GM23248 (cell line): ENCODE results near the gene GLYR1. TPM values are rescaled to one million over a fixed set of nuclear protein-coding genes. Genes with fewer than 3 reads are reported as not detected.

Experiments
- DNase-seq: peaks from one replicate; pipeline ENCODE4 v3.0.0-alpha.2; 2015
- H2AFZ ChIP-seq: fragments of 200-600 bp; sonication (generic); 2 replicates; pipeline ENCODE4 v1.6.1; 2016; ENCODE audit warnings: antibody characterized with exemption
- H3F3A ChIP-seq: fragments of 200-600 bp; sonication (generic); 2 replicates; pipeline ENCODE4 v1.6.1; 2016; ENCODE audit warnings: mild to moderate bottlenecking, antibody characterized with exemption, mixed run types; ENCODE audit not compliant: insufficient read depth
- H3K27ac ChIP-seq: fragments of 200-600 bp; sonication (generic); 2 replicates; pipeline ENCODE4 v1.5.1; 2016; ENCODE audit warnings: mild to moderate bottlenecking
- H3K27me3 ChIP-seq: fragments of 200-600 bp; sonication (generic); replicated peaks from 2 replicates; pipeline ENCODE4 v1.6.1; 2016; ENCODE audit warnings: mild to moderate bottlenecking; ENCODE audit not compliant: insufficient read depth
- H3K36me3 ChIP-seq: fragments of 200-600 bp; sonication (generic); 2 replicates; pipeline ENCODE4 v1.6.1; 2016; ENCODE audit warnings: low read depth, mild to moderate bottlenecking
- H3K4me1 ChIP-seq: fragments of 200-600 bp; sonication (generic); 2 replicates; pipeline ENCODE4 v1.6.1; 2016; ENCODE audit warnings: mild to moderate bottlenecking; ENCODE audit not compliant: insufficient read depth
- H3K4me2 ChIP-seq: fragments of 200-600 bp; sonication (generic); one replicate; pipeline ENCODE4 v1.6.1; 2016; ENCODE audit warnings: mild to moderate bottlenecking; ENCODE audit not compliant: unreplicated experiment
- H3K4me3 ChIP-seq: fragments of 200-600 bp; sonication (generic); 2 replicates; pipeline ENCODE4 v1.5.1; 2016; ENCODE audit warnings: mild to moderate bottlenecking
- H3K79me2 ChIP-seq: fragments of 200-600 bp; sonication (generic); 2 replicates; pipeline ENCODE4 v1.6.1; 2016; ENCODE audit warnings: mild to moderate bottlenecking; ENCODE audit not compliant: insufficient read depth
- H3K9ac ChIP-seq: fragments of 200-600 bp; sonication (generic); 2 replicates; pipeline ENCODE4 v1.6.1; 2016; ENCODE audit warnings: mild to moderate bottlenecking
- H3K9me2 ChIP-seq: fragments of 200-600 bp; sonication (generic); 2 replicates; pipeline ENCODE4 v1.6.1; 2016; ENCODE audit warnings: mixed run types, mild to moderate bottlenecking, moderate library complexity; ENCODE audit not compliant: insufficient read depth
- H3K9me3 ChIP-seq: fragments of 200-600 bp; sonication (generic); one replicate; pipeline ENCODE4 v1.6.1; 2017; ENCODE audit warnings: low read depth
- H4K20me1 ChIP-seq: fragments of 200-600 bp; sonication (generic); 2 replicates; pipeline ENCODE4 v1.6.0; 2016; ENCODE audit not compliant: insufficient read depth
- EZH2 ChIP-seq: fragments of 200-600 bp; sonication (generic); IDR thresholded peaks from 2 replicates; pipeline ENCODE4 v1.6.1; 2018; ENCODE audit warnings: antibody characterized with exemption, mild to moderate bottlenecking; ENCODE audit not compliant: insufficient read depth, poor library complexity, severe bottlenecking
- EZH2phosphoT487 ChIP-seq: fragments of 200-600 bp; sonication (generic); IDR thresholded peaks from 2 replicates; pipeline ENCODE4 v1.6.1; 2018; ENCODE audit warnings: antibody characterized with exemption, moderate library complexity, mild to moderate bottlenecking, low read depth; ENCODE audit not compliant: insufficient read depth
- WGBS, 2 experiments: methylation state at CpG; one replicate each; pipeline ENCODE4 v1.1.6; 2015 to 2017; ENCODE audit warnings: low lambda C conversion rate in 2 of 2, low coverage in 1 of 2; ENCODE audit errors: missing lambda C conversion rate in 2 of 2; 5-methylcytosine and 5-hydroxymethylcytosine counted together
- in situ Hi-C: fragments of 300-500 bp; cut with MboI; formaldehyde crosslinking; loops from 2 replicates; pipeline ENCODE4 v1.15.0; 2020
- polyA plus RNA-seq: library from polyadenylated mRNA; unstranded; fragments of >200 nt; fragmentation: Nextera tagmentation; extraction: Ambion mirVana; gene quantifications from 2 replicates; pipeline ENCODE4 v1.2.1, GENCODE V29; 2016
- total RNA-seq: library from RNA; depleted of rRNA; stranded (reverse); fragments of >200 nt; shearing (Covaris generic); gene quantifications from 2 replicates; pipeline ENCODE4 v1.2.3, GENCODE V29; 2014

GLYR1 gene
- total and polyA plus RNA-seq, 2 experiments from 2014 or later = 31.2 to 39.9 TPM

DNA sequence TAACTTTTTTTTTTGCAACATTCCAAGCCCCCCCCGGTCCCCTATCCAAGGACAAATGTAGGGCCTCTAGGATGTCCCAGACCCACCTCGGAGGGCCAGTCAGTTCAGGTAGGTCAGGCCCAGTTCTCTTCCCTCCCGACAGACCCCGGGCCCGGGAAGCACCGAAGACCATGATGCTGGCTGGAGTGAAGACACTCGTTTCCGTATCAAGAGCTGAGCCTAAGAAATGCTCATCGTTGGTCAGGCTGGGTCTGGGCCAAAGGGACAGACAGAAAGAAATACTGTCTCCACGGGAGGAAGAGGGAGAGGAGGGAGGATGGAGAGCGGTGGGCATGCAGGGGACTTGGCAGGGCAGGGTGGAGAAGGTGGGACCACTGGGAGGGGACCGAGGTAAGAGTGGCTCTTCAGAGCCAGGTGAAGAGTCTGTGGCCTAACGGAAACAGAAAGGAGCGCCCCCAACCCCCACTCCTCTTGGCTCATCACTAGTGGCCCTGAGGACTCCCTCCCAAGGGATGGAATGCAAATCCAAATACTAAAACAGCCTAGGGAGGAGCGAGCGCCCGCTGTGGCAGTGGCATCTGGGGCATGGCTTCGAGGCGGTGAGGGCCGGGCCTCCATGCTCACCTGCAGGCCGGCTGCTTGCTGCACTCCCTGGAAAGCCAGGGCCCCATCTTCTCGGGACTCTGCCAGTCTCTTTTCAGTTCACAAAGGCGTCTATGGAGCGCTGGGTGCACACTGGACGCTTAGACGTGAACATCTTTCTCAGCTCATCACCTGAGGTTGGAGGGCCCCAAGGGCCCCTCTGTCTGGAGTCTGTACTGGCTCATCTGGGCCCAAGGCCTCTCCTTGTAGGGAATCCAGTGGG is 43.0 kb downstream of the GLYR1 start:
- H3K4me2 ChIP-seq = no peak overlapping the region
- H3F3A ChIP-seq = peaks cover 9% of the 10 kb centered on the region; the same call in 1 of the 2 replicates
- no peak for TF ChIP-seq EZH2phosphoT487
- TF ChIP-seq EZH2 = no peak
- no peak overlapping the region for H3K9ac ChIP-seq
- DNase-seq = no peak
- no peaks in the 10 kb centered on the region; the same call in none of the 2 replicates for H3K4me1 ChIP-seq
- peaks cover 3% of the 10 kb centered on the region; the same call in 1 of the 2 replicates for H3K36me3 ChIP-seq
- in situ Hi-C loops = no loop called here
- no peaks in the 10 kb centered on the region for H3K9me2 ChIP-seq
- WGBS, 2 experiments = 84 to 90% methylated on average over 26 of the region's 26 CpGs
- H3K27ac ChIP-seq = no peak overlapping the region
- H4K20me1 ChIP-seq = no peaks in the 10 kb centered on the region
- no peaks in the 10 kb centered on the region for H3K9me3 ChIP-seq
- no peak overlapping the region for H3K4me3 ChIP-seq
- H2AFZ ChIP-seq = no peak overlapping the region
- H3K79me2 ChIP-seq = no peaks in the 10 kb centered on the region
- H3K27me3 ChIP-seq = no peaks in the 10 kb centered on the region

DNA sequence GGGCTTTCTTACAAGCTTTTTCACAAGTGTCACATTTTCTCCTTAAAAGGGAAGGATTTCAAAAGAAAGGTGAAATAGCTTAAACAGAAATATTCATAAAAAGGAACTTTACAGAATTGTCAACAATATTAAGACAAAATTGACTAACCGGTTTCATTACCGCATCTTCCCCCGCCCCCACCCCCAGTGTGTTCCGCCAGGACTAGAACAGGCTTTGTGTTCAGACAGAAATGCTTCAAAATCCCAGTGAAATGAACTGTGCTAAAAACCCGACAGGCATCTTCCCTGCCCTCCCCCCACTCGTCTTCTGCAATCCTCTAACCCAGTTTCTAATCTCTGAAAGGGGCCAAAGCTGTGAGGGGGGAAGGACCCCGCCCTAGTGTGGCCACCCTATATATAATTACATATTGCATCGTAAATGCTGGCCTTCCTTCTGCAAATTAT is 43.7 kb downstream of the GLYR1 start:
- in situ Hi-C loops = no loop called here
- Histone ChIP-seq H3K9me3 (no peaks in the 10 kb centered on the region), H3K9me2 (no peaks in the 10 kb centered on the region), H3K4me3 (peak overlapping the region; percentile 83), H3K4me2 (peak overlapping the region; percentile 85), H3K4me1 (no peaks in the 10 kb centered on the region; the same call in none of the 2 replicates), H4K20me1 (no peaks in the 10 kb centered on the region), H3F3A (peaks cover 5% of the 10 kb centered on the region; the same call in 1 of the 2 replicates), H3K27ac (peak overlapping the region; percentile 61), H3K79me2 (no peaks in the 10 kb centered on the region), H3K36me3 (no peaks in the 10 kb centered on the region), H3K27me3 (no peaks in the 10 kb centered on the region), H2AFZ (peak overlapping the region; percentile 86), H3K9ac (peak overlapping the region; percentile 78)
- TF ChIP-seq EZH2phosphoT487 (no peak), EZH2 (no peak)
- peak; percentile 9 for DNase-seq
- WGBS, 2 experiments = 47 to 50% methylated on average over 8 of the region's 8 CpGs

DNA sequence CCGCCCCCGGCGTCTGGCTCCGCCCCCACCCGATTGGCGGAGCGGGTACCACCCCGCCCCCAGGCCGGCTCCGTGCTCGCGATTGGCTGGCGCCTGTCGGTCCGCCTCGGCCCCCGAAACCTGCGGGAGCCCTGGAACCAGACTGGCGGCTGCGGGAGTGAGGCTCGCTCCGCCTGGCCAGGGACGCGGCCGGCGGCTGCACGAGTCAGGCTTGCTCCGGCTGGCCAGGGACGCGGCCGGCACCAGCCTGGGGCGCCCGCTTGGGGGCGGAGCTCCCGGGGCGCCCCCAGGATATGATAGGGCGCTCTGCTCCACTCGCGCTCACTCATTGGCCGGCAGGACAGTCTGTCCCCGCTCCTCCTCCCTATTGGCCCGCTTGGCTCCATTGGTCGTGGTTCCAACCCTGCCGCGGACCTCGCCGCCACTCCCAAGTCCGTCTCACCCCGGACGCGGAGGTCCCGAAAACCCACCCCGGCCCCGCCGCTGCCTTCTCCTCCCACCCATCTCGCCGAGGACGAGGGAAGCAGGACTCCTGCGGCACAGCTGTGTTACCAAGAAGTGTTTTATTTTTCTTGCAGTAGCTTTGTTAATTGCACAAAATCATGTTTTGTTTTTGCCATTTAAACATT is 44.3 kb downstream of the GLYR1 start:
- Histone ChIP-seq H3K9me2 (no peaks in the 10 kb centered on the region), H3F3A (peaks cover 5% of the 10 kb centered on the region; the same call in 1 of the 2 replicates), H3K79me2 (no peaks in the 10 kb centered on the region), H2AFZ (peak overlapping the region; percentile 86), H3K27me3 (no peaks in the 10 kb centered on the region), H3K36me3 (no peaks in the 10 kb centered on the region), H3K4me1 (no peaks in the 10 kb centered on the region; the same call in none of the 2 replicates), H3K27ac (peak overlapping the region; percentile 61), H3K4me3 (peak overlapping the region; percentile 83), H4K20me1 (no peaks in the 10 kb centered on the region), H3K9me3 (no peaks in the 10 kb centered on the region), H3K4me2 (peak overlapping the region; percentile 85), H3K9ac (peak overlapping the region; percentile 78)
- in situ Hi-C loops = no loop called here
- no peak for TF ChIP-seq EZH2
- no peak for TF ChIP-seq EZH2phosphoT487
- DNase-seq = peak; percentile 97
- 1 to 2% methylated on average over 56 to 57 of the region's 59 CpGs for WGBS, 2 experiments

DNA sequence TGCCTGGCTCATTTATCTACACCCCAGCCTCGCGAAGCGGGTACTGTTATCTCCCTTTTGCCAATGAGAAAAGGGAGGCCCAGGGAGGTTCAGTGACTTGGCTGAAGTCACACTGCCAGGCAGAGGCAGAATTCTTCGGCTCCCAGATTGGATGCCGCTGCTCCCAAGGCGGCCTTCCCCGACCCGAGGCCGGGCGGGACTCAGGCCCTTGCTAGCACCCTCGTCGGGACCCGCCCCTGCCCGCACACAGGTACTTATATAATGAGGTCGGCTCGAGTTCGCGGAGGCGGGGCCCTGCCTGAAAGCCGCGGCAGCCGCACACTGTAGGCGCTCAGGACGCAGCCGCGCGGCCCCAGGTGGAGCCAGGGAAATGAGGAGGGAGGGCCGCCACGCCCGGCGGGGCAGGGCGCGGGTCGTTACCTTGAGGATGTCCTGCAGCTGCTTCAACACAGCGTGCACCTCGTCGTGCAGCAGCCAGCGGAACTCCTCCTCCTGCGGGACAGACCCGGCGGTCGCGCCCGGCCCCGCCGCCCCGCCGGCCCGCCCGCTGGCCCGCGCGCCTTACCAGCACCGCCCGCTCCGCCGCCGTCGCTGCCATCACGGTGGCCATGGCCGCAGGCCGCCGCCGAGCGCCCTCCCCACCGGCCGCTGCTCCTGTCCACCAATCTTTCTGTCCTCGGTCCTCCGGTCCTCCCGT is 45.0 kb downstream of the GLYR1 start, which contains the start of gene ROGDI:
ROGDI (minus strand) TSS at position 672 of the 697 bp plus-strand sequence; CDS start at position 610, 62 bp downstream.
- no peaks in the 10 kb centered on the region for H4K20me1 ChIP-seq
- no peaks in the 10 kb centered on the region for H3K36me3 ChIP-seq
- peak within 1 kb of the TSS; percentile 78 for H3K9ac ChIP-seq
- peaks cover 5% of the 10 kb centered on the region; the same call in 1 of the 2 replicates for H3F3A ChIP-seq
- peak within 1 kb of the TSS; percentile 85 for H3K4me2 ChIP-seq
- 1 to 2% methylated on average over 36 of the region's 70 CpGs for whole genome bisulfite sequencing, 2 experiments
- peak within 1 kb of the TSS; percentile 86 for H2AFZ ChIP-seq
- peak; percentile 64 for DNase-seq
- in situ Hi-C loops = no loop called here
- peak within 1 kb of the TSS; percentile 83 for H3K4me3 ChIP-seq
- no peaks in the 10 kb centered on the region for H3K79me2 ChIP-seq
- no peaks in the 10 kb centered on the region for H3K27me3 ChIP-seq
- no peaks in the 10 kb centered on the region; the same call in none of the 2 replicates for H3K4me1 ChIP-seq
- TF ChIP-seq EZH2 (no peak), EZH2phosphoT487 (no peak)
- H3K9me2 ChIP-seq = no peaks in the 10 kb centered on the region
- H3K9me3 ChIP-seq = no peaks in the 10 kb centered on the region
- H3K27ac ChIP-seq = peak within 1 kb of the TSS; percentile 61
